LNCaP clone FGC (cell line): ENCODE measurements around the gene PDGFC.

Experiments
- DNase-seq: peaks from one replicate; pipeline ENCODE4 v3.0.0-alpha.2; 2011; ENCODE audit warnings: low read depth
- H3K4me3 ChIP-seq: 2 replicates; pipeline ENCODE4 v1.5.1; 2011; ENCODE audit warnings: mild to moderate bottlenecking, low read depth, low read length, control low read depth
- TF ChIP-seq, protein P1 (sequence below): IDR thresholded peaks from 2 replicates; pipeline ENCODE4 v1.5.1; 2012; ENCODE audit warnings: mild to moderate bottlenecking; ENCODE audit not compliant: control insufficient read depth, insufficient read depth; ENCODE audit errors: extremely low read depth

Gene PDGFC, protein sequence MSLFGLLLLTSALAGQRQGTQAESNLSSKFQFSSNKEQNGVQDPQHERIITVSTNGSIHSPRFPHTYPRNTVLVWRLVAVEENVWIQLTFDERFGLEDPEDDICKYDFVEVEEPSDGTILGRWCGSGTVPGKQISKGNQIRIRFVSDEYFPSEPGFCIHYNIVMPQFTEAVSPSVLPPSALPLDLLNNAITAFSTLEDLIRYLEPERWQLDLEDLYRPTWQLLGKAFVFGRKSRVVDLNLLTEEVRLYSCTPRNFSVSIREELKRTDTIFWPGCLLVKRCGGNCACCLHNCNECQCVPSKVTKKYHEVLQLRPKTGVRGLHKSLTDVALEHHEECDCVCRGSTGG

DNA sequence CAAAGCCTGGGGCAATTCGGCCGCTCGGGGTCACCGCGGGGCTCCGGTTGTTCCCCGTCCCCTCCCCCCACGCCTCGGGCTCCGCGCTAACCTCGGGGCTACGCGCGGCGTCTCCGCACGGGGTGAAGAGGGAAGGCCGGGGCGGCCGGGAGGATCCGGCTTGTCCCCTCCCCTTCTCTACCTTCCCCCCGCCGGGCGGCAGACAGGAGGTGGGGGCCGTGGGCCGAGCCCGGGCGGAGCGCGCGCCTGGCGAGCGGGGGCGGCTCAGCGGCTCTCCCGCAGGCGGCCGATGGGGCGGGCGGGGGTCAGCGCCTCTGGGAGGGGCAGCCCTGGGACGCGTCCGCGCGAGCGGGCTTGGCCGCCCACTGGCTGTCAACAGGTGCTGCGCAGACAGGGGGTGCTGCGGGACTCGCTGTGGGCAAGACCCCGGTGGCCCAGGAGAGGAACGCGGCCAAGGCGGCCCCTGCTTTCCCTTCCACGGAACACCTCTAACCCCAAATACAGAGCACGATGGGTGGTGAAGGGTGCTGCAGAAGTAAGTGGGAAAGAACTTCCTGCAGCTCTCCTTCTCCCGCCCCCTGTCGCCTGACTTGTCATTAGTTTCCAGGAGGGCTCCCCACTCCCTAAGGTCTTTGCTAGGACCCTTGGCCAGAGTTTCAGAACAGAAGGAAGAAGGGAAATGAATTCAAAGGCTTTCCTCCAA is at the start of gene PDGFC:
Gene PDGFC (minus strand): TSS at position 124 of the 703 bp plus-strand sequence. CDS start 896 bp downstream, outside the sequence.
- H3K4me3 ChIP-seq, result peak within 1 kb of the TSS; percentile 53
- no peak for DNase-seq
- TF ChIP-seq, protein P1, sequence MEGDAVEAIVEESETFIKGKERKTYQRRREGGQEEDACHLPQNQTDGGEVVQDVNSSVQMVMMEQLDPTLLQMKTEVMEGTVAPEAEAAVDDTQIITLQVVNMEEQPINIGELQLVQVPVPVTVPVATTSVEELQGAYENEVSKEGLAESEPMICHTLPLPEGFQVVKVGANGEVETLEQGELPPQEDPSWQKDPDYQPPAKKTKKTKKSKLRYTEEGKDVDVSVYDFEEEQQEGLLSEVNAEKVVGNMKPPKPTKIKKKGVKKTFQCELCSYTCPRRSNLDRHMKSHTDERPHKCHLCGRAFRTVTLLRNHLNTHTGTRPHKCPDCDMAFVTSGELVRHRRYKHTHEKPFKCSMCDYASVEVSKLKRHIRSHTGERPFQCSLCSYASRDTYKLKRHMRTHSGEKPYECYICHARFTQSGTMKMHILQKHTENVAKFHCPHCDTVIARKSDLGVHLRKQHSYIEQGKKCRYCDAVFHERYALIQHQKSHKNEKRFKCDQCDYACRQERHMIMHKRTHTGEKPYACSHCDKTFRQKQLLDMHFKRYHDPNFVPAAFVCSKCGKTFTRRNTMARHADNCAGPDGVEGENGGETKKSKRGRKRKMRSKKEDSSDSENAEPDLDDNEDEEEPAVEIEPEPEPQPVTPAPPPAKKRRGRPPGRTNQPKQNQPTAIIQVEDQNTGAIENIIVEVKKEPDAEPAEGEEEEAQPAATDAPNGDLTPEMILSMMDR, result 0 out of 2 replicates have a peak, but pooled peaks have one; percentile 8

DNA sequence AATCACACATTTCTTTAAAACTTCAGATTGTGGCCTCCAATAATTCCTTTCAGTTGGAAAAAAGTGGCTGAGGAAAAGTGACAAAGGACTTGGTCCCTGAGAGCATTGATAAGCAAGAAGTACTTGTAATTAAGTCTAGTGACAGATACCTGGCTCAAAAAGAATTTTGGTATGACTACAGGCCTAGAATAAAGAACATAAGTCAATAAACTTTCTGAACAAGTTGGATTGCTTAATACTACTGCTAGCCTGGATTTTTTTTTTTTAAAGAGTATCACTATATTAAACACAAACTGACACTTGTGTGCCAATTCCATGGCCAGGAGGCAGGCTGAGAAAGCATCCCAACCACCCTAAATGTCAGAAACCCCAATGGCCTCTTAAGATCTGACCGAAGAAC is 49.3 kb upstream of the PDGFC start:
- H3K4me3 ChIP-seq, result no peak overlapping the region
- TF ChIP-seq, protein P1, result no peak
- no peak for DNase-seq

DNA sequence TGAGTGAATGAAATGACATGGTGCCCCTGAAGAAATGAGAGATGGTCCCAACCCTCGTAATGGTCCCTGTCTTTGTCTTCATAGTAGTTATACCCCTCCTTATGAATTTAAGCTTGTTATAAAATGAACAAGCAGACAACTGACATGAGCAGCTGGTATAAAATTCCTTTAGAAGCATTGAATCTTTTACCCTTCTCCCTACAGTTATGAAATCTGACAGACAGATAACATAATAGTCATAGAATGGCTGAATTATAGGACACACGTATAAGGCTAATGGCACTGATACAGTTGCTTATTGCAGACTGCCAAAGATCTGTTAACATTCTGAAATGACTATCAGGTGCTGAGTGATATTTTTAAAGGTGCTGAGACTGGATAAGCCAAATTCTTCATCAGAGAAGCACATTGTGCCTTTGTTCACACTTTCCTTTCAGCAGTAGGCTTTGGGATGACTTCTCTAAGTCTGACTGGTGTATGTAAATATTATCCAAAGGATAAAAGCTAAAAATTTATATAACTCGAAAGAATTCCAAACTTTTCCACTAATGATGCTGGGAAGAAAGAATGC is 47.4 kb upstream of the PDGFC start:
- no peak overlapping the region for H3K4me3 ChIP-seq
- DNase-seq, result no peak
- TF ChIP-seq, protein P1, result no peak

DNA sequence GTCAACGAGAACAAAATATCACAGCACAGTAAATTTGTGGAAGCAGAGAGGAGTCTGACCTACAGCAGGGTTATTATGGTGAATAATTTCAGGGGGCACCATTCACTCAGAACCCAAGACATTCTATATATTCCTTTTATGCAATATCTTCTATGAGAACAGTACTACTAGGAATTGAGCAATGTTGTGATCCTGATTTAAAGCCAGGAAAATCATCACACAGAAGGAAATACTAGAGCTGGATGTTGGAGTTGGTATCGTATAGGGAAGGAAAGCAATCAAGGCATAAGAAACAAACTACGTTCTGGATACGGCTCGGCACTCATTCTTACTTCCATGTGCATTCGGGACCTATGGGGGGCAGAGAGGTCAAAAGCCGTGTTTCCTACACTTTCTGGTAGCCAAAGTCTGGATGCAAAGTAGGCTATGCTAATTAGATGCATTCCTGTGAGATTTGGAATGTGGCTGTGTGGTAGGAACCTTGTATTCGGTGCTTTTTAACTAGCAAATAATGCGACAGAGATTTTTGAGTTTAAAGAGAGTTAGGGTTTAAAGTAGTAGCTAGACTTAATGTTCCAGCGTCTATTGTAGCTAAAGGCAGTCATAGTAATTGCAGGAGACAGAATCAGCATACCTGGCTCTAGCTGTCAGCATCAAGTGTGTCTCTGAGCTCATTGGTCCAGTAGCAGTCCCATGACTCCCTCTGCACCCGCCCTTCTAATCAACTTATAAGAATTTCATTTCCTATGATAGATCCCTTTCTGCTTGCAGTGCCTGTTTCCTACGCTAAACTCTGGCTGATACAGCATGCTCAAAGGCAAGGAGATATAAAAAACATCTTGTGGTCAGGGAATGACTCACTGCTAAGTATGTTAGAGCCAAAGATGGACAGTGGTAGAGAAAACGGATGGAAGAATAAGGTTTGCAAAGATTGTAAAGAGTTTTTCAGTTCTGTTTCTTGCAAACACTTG is 43.3 kb upstream of the PDGFC start:
- no peak for DNase-seq
- H3K4me3 ChIP-seq, result no peak overlapping the region
- TF ChIP-seq, protein P1, result no peak

DNA sequence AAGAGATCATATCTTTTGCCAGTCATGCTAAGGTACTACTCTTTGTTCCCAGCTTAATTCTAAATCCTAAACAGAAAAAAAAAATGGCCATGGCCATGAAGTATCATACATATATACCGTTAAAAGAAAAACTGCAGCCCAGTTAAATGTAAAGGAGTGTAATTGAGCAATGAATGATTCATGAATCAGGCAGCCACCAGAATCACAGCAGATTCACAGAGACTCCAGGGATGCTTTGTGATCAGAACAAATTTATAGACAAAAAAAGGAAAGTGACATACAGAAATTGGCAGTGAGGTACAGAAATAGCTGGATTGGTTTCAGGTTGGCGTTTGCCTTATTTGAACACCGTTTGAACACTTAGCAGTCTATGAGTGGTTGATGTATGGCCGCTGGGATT is 42.1 kb upstream of the PDGFC start:
- TF ChIP-seq, protein P1, result no peak
- no peak overlapping the region for H3K4me3 ChIP-seq
- no peak for DNase-seq

DNA sequence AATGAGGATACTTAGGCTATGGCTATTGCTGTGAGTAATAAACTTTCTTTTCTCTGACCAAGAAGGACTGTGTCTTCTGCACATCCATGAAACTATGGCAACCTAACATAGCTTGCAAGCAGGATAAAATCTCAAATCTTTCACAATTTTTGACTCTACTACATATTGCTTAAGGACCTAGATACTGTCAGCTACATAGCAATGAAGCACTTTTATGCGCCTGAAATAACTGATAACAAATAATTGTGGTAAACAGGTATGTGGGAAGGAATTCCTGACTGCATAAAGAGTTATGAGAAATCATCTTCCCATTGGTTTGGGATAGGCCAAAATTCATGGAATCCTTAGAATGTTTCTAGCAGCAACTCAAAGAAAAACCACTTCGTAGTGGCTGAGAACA is 41.2 kb upstream of the PDGFC start:
- no peak for DNase-seq
- TF ChIP-seq, protein P1, result no peak

More for the DNA sequence above, 41.2 kb upstream of the PDGFC start:
- H3K4me3 ChIP-seq, result no peak overlapping the region
